Astrocyte of the cerebellum (primary cell): ENCODE data around the gene GMPR.

Source experiments
- DNase-seq: peaks from one replicate; pipeline ENCODE4 v3.0.0-alpha.2; 2011; ENCODE audit warnings: low read depth
- H3K4me3 ChIP-seq: 2 replicates; pipeline ENCODE4 v1.5.1; 2011; ENCODE audit warnings: mild to moderate bottlenecking, low read depth, low read length, moderate library complexity
- CTCF ChIP-seq: IDR thresholded peaks from 2 replicates; pipeline ENCODE4 v1.5.1; 2012; ENCODE audit warnings: low read length, low read depth, moderate library complexity, mild to moderate bottlenecking; ENCODE audit errors: missing control alignments
- in situ Hi-C: cut with HindIII; loops from 2 replicates; pipeline ENCODE4 v1.10.0; 2017; ENCODE audit warnings: low sequenced_read_pairs

GMPR gene

DNA sequence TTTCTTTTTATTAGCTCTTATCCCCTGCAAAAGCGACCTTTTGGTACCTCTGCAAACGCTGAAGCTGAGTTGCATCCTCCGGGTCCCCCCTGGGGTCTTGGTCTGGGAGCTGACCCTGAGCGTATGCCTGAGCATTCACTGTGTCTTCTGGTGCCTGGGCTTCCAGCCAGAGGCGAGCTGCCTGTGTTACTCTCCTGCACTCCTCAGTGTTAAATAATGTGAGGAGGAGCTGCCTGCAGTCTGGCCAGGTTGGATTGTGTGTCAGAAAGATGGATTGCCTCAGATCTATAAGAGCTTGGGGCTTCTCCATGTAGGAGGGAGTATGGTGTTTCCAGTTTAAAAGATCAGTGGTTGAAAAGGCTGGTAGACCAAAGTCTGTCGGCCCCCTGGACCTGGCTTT, 8.7 kb upstream of the GMPR start:
- in situ Hi-C loops, result no loop called here
- no peak for DNase-seq
- no peak overlapping the region for H3K4me3 ChIP-seq
- no peak for TF ChIP-seq CTCF

DNA sequence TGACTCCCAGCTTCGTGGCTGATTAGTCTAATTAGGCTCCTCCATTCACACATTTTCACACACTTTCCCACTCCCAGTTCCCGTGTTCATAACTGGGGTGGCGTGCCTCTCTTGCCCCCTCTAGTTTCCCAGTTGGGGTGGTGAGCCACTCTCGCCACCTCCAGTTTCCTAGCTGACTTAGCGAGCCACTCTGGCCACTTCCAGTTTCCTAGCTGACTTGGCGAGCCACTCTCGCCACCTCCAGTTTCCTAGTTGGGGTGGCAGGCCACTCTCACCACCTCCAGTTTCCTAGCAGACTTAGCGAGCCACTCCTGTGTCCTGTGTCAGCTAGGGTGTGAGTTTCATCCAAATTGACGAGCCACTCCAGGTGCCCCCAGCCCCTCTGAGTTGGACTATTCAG, 7.4 kb upstream of the GMPR start:
- TF ChIP-seq CTCF, result no peak
- H3K4me3 ChIP-seq, result no peak overlapping the region
- no peak for DNase-seq
- in situ Hi-C loops, result no loop called here

DNA sequence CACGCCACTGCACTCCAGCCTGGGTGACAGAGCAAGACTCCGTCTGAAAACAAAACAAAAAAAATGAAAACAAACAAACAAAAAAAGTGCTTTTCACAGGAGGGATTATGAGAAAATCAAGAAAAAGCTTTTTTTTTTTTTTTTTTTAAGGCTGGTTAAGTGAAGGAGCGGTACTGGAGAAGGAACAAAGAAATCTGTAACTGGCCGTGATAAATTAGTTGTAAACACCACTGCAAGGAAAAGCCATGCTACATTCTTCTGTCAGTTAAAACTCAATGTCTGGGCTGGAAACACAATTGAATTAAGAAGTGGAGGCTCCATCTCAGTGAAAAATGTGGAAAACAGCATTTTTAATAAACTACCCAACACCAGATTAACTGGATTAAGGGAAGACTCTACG, 6.3 kb upstream of the GMPR start:
- DNase-seq, result no peak
- no peak for TF ChIP-seq CTCF
- in situ Hi-C loops, result no loop called here
- H3K4me3 ChIP-seq, result no peak overlapping the region

GRCh38 chr6:16236009-16236501, 2.3 kb upstream of the GMPR start:
- in situ Hi-C loops, result no loop called here
- no peak overlapping the region for H3K4me3 ChIP-seq
- no peak for TF ChIP-seq CTCF
- DNase-seq, result no peak

DNA sequence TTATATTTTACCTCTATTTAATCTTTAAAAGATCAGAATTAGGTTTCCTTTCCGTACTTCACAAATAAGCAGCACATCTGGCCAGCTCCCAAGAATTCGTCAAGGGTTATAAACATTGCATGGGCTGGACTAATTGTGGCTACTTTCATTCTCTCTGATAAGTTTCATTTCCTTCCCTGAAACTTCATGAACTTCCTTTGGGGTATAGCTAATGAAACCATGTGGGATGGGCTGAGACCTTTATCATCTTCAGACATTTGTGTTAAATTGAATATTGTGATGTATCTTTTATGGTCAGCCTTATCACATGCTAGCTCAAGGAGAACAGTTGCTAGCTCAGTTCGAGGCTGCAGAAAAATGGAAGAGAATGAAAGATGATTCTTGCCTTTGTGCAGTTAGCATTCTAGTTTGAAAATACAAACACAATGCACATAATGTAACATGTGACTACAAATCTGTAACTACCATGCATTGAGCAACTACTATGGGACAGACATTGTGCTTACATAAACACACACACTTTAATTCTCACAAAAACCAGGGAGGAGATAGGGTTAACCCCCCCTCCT, 1.7 kb upstream of the GMPR start:
- H3K4me3 ChIP-seq, result no peak overlapping the region
- in situ Hi-C loops, result no loop called here
- TF ChIP-seq CTCF, result no peak
- DNase-seq, result peak; percentile 60

- DNase-seq, result no peak
- no peak for TF ChIP-seq CTCF
Measured at GRCh38 chr6:16237242-16237641, 1.1 kb upstream of the GMPR start.

More at GRCh38 chr6:16237242-16237641, 1.1 kb upstream of the GMPR start:
- in situ Hi-C loops, result no loop called here
- H3K4me3 ChIP-seq, result no peak overlapping the region
